ENCODE data around the gene GMCL1.
"Not testable (repeated sequence)": the region's sequence is repeated elsewhere in the genome, so short reads cannot be mapped to it uniquely, and the experiment has no call there.

GMCL1 gene

DNA sequence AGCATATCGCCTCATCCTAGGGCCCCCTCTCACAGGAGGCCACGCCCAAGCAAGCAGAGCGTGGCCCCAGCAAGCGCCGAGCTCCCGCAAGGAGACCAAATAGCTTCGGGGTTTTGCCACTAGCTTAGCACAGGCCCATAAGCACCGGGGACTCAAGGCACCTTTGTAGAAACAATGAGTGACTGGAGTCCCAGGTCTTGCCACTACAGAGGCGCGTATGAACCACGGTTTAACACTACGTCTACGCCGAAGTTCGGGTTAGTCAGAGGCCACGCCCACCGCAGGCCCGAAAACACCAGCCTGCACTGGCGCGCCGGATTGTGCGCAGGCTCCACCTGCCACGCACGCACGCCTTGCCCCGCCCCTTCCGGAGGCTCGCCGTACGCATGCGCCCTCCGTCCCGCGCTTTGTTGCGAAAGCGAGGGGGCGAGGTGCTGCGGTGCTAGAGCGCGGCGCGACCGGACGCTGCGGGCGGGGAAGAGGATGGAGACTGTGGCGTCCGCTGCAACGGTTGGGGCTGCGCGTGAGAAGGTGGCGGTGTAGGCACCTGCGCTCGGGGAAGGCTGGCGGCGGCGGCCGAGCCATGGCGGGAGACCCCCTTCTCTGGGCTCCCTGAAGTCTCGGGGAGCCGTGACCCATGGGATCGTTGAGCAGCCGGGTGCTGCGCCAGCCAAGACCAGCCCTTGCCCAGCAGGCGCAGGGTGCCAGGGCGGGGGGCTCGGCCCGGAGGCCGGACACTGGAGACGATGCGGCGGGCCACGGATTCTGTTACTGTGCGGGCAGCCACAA is at the start of gene GMCL1:
Gene GMCL1, plus strand, starts transcription at position 405 of the 789 bp plus-strand sequence. Its CDS starts 233 bp downstream, at position 638.
- peak; percentile 98 for DNase-seq (ENCODE audit: low spot score)

DNA sequence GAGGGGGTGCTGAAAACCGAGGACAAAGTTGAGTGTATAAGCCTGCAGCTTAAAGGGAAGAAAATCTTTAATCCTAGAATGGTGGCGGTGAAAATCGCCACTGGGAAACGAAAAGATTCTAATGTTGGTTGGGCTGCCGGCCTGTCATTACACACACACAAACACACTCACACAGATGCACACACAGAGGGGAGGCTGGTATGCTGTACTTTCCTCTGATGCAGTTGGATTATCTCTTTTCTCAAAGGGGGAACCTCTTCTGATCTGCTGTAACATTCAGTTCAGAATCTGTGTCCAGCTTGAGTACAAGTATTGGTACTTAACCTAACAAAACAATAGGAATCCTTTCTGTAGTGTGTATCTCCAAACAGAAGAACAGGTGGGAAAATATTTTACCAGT is 48.5 kb upstream of the GMCL1 start:
- no peak for DNase-seq (ENCODE audit: low spot score)

GRCh38 chr2:69781321-69782248 is 47.9 kb upstream of the GMCL1 start:
- no peak for DNase-seq (ENCODE audit: low spot score)

DNA sequence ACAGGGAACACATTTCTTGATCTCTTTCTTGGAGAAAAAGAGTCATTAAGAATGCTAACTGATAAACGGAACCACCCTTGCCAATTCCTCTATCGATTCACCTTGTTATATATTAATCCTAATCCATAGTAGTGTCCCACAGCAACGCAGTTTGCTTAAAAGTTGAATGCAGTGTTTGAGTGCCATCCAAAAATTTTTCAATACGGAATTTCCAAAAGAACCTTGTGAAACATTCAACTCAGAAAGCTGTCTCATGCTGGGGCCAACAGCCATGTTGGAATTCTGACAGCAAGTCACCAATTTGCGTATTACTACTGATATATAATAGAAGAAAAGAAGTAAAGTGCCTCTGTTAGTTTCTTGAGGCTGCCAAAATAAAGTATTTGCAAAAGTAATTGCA is 45.2 kb upstream of the GMCL1 start:
- DNase-seq (ENCODE audit: low spot score), result no peak

- DNase-seq (ENCODE audit: low spot score), result no peak
Measured at GRCh38 chr2:69785358-69785757, 44.1 kb upstream of the GMCL1 start.

DNA sequence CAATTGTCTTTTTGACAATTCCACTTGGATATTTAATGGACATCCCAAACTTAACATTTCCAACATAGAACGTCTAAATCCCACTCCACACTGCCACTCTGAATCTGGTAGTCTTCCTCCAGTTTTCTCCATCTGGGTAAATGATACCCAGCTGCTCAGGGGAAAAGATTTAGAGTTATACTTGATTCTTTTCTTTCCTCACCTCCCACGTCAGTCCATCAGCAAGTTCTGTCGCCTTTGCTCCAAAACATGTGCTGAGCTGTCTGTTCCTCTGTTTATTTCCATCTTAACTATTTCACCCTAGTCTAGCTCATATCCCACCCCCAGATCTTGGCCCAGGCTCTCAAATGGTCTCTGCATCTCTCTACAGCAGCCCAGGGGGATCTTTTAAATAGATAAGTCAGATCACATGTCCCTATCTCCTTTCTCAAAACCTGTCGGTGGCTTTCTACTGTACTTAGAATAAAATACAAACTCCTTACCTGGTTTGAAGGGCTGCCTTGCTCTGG is 43.4 kb upstream of the GMCL1 start:
- no peak for DNase-seq (ENCODE audit: low spot score)

DNA sequence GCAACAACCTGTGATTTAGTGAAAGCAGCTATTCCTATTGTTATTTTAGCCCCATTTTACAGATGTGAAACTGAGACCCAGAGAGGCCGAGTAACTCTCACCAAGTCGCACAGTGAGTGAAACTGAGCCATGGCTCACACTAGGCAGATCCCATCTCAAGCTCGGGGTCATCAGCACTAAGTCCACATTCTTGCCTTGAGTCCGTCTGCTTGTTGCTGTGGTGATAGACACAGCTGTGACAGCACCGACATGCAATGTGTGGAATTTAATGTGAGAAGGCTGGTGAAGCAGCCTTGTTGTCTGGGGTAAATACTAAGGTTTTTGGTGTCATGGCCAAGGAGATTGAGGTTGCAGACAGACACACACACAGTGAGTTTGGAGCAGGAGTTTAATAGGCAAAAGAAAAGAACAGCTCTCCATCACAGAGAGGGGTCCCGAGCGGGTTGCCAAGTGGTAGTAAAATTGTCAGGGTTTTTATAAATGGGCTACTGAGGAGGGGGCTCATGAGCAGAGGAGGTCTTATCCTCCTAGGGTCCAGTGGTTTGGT is 40.2 kb upstream of the GMCL1 start:
- no peak for DNase-seq (ENCODE audit: low spot score)

DNA sequence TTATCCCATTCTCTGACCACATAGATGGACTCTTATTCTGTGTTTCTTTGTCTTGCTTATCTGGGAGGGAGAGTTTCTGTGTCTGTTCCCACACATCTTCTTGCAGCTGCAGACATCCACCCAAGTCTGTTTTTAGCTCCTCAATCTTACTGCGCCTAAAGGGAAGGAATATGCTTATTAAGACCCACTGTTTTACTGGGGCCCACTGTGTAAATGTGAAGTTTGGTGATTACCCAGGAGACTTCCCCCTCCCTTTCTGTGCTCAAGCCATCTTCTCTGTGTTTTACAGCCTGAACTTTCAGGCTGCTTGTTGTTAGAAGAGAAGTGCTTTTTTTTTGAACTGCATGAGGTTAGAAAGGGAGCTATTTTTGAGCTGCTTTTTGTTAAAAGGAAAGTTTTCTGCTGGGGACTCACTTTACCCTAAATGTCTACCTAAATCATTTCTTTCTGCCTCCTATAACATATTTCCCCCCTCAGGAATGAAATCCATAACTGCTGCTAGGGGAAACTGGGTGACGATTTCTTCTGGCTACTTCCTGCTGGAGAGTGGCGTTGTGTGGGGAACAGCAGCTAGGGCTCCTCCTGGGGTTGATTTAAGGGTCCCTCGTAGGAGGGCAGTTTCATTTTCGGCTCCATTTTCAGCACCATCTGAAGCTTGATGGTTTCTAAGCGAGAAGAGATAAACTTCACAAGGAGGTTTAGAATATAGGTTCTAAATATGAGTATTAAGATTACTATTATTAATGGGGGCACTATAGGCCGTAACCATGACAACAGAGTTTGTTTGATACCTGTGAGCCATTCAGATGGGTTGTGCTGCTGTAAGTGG is 39.5 kb upstream of the GMCL1 start:
- no peak for DNase-seq (ENCODE audit: low spot score)

- DNase-seq (ENCODE audit: low spot score), result no peak
Measured at GRCh38 chr2:69790601-69790959, 38.9 kb upstream of the GMCL1 start.

DNA sequence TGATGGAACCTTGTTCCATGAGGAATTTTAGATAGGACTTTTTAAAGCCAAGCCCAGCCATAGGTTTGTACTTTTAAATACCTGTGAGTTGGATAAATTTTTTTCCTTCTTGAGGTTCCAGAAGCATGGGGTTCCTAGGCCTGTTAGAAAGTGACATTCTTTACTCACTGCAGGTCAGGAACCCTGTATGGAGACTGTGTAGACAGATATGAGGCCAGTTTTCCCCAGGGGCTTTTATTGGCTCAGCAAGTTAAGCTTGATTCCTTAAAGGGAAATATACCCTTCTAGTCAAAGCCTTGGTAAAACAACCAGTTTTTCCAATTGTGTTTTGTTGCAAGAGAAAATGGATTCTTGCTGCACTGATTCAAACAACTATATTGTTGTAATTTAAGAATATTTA is 38.4 kb upstream of the GMCL1 start:
- DNase-seq (ENCODE audit: low spot score), result no peak

- DNase-seq (ENCODE audit: low spot score), result no peak
Measured at GRCh38 chr2:69796174-69796573, 33.3 kb upstream of the GMCL1 start.

GRCh38 chr2:69797235-69797634 is 32.2 kb upstream of the GMCL1 start:
- no peak for DNase-seq (ENCODE audit: low spot score)

DNA sequence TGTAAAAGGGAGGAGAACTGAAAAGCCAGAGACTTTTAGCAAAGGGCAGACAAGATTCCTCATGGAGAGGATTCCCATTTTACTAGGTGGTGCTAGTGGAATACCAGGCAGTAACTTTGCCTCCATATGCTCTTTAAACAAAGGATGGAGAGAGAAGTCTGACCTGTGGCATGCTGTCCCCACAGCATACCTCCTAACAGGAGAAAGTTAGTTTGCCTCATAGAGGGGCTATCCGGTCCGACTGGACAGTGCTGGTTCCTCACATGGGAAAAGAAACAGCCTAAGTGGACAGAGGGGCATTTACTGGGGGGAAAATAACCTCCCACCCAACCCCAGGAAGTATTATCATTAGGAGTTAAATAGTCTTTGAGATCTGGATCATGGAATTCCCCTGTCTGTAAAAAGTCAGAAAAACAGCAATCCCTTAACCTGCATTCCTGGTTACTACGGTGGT is 31.6 kb upstream of the GMCL1 start:
- DNase-seq (ENCODE audit: low spot score), result no peak

- no peak for DNase-seq (ENCODE audit: low spot score)
Measured at GRCh38 chr2:69798290-69798908, 31.1 kb upstream of the GMCL1 start.

DNA sequence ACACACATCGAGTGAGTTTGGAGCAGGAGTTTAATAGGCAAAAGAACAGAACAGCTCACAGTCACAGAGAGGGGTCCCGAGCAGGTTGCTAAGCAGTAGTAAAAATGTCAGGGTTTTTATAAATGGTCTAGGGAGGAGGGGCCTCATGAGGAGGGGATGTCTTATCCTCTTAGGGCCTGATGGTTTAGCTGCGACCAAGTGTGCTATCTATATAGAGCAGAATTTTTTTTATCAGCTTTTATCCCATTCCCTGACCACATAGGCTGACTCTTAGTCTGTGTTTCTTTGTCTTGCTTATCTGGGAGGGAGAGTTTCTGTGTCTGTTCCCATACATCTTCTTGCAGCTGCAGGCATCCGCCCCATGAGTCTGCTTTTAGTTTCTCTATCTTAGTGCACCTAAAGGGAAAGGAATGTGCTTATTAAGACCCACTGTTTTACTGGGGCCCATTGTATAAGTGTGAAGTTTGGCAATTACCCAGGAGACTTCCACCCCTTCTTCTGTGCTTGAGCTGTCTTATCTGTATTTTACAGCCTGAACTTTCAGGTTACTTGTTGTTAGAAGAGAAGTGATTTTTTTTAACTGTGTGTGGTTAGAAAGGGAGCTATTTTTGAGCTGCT is 30.4 kb upstream of the GMCL1 start:
- no peak for DNase-seq (ENCODE audit: low spot score)

DNA sequence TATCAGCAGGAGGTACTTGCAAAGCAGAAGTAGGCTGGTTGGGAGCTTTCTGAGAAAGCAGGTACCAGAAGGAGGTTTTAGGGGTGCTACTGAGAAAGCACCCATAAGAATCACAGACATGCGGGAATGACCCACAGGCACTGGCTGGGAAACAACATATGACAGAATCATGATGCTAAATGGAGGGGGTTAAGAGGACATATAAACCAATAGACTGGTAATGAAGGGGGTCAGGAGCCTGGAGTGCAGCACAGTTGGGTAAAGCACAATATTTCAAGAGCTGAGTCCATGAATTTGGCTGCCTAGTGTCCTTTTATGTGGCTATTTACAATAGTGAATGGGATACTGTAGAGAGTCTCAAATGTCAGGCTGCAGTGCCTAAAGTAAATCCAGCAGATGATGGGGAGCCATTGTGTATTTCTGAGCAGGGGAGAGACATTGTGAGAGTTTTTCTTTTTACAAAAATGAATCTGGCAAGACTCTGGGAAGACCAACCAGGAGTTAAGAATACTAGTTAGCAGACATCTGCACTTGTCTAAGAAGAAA is 27.6 kb upstream of the GMCL1 start:
- DNase-seq (ENCODE audit: low spot score), result no peak

DNA sequence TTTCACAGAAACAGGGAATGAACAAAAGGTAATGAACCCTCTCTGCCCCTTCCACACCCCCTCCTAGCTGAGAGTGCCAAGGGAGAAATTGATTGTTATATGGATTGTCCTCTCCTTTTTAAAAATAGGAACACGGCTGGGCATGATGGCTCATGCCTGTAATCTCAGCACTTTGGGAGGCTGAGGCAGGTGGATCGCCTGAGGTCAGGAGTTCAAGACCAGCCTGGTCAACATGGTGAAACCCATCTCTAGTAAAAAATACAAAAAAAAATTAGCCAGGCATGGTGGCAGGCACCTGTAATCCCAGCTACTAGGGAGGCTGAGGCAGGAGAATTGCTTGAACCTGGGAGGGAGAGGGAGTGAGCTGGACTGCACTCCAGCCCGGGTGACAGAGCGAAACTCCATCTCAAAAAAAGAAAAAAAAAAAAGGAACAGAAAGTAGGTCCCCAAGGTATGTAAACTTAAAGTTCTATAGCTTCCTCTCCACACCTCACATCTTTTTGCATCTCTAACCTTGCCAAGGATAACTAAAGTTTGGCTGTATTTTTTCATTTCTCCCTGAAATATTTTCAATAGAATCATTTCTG is 26.6 kb upstream of the GMCL1 start:
- not testable (repeated sequence) for DNase-seq (ENCODE audit: low spot score)

DNA sequence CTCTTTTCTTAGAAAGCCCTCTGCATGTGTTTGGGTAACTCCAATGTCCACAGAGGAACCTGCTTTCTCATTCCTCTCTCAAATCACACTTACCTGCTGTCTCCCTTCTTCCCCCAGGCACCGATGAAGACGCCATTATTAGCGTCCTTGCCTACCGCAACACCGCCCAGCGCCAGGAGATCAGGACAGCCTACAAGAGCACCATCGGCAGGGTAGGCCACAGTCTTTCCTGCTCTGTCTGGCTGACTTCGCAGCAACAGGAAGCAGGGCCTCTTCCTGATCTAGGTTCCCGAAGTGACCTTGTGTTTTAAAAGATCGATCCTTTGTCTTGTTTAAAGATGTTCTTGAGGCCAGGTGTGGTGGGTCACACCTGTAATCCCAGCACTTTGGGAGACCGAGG is 25.0 kb upstream of the GMCL1 start:
- no peak for DNase-seq (ENCODE audit: low spot score)

- no peak for DNase-seq (ENCODE audit: low spot score)
Measured at GRCh38 chr2:69805887-69806286, 23.6 kb upstream of the GMCL1 start.
